Keratinocyte (primary cell): ENCODE measurements around the gene ADORA2B. TPM values are rescaled to one million over a fixed set of nuclear protein-coding genes. Genes with fewer than 3 reads are reported as not detected.

Experiments used
- DNase-seq: peaks from one replicate; pipeline ENCODE4 v3.0.0-alpha.2; 2011; ENCODE audit warnings: low read depth, missing footprints, low spot score
- FAIRE-seq: peaks from 2 replicates; lab custom pipeline; 2011; peaks lifted over from hg19 to GRCh38; lab: Jason Lieb, UNC
- H2AFZ ChIP-seq: 2 replicates; pipeline ENCODE4 v1.6.0; 2012; ENCODE audit warnings: low read length, control low read depth, inconsistent platforms; ENCODE audit not compliant: control insufficient read depth
- H3K27ac ChIP-seq: 2 replicates; pipeline ENCODE4 v1.5.1; 2011; ENCODE audit warnings: low read length; ENCODE audit not compliant: control insufficient read depth, insufficient read depth
- H3K27me3 ChIP-seq: 3 replicates; pipeline ENCODE4 v1.6.0; 2011; ENCODE audit warnings: low read length; ENCODE audit not compliant: control insufficient read depth, insufficient read depth; ENCODE audit errors: extremely low read depth
- H3K36me3 ChIP-seq, 2 experiments: 2 replicates in 1 of 2; 3 replicates in 1 of 2; pipeline ENCODE4 v1.5.1; 2011; ENCODE audit warnings: low read length in 2 of 2, mild to moderate bottlenecking in 1 of 2; ENCODE audit not compliant: control insufficient read depth in 2 of 2, insufficient read depth in 2 of 2; ENCODE audit errors: extremely low read depth in 1 of 2
- H3K4me1 ChIP-seq: 3 replicates; pipeline ENCODE4 v1.5.1; 2011; ENCODE audit warnings: low read length; ENCODE audit not compliant: control insufficient read depth, insufficient read depth; ENCODE audit errors: extremely low read depth
- H3K4me2 ChIP-seq: 3 replicates; pipeline ENCODE4 v1.6.0; 2011; ENCODE audit warnings: low read depth, low read length; ENCODE audit not compliant: control insufficient read depth, insufficient read depth; ENCODE audit errors: extremely low read depth
- H3K4me3 ChIP-seq, 3 experiments: fragments of 200-600 bp in 1 of 3; sonication (generic) in 1 of 3; 2 replicates in 2 of 3; 3 replicates in 1 of 3; pipeline ENCODE4 v1.5.1; 2011 to 2016; ENCODE audit warnings: low read length in 3 of 3, mild to moderate bottlenecking in 3 of 3, control low read depth in 2 of 3, inconsistent platforms in 1 of 3, low read depth in 1 of 3, mixed read lengths in 1 of 3, mixed run types in 1 of 3, moderate library complexity in 1 of 3; ENCODE audit not compliant: control insufficient read depth in 2 of 3, insufficient read depth in 2 of 3; ENCODE audit errors: extremely low read depth in 1 of 3
- H3K79me2 ChIP-seq: 2 replicates; pipeline ENCODE4 v1.6.0; 2012; ENCODE audit warnings: low read length; ENCODE audit not compliant: control insufficient read depth, insufficient read depth
- H3K9ac ChIP-seq: 3 replicates; pipeline ENCODE4 v1.6.0; 2011; ENCODE audit warnings: low read length; ENCODE audit not compliant: control insufficient read depth, insufficient read depth; ENCODE audit errors: extremely low read depth
- H3K9me1 ChIP-seq: 3 replicates; pipeline ENCODE4 v1.6.0; 2011; ENCODE audit warnings: low read length; ENCODE audit not compliant: control insufficient read depth, insufficient read depth; ENCODE audit errors: extremely low read depth
- H3K9me3 ChIP-seq: 2 replicates; pipeline ENCODE4 v1.5.1; 2012; ENCODE audit warnings: low read depth, low read length; ENCODE audit not compliant: control insufficient read depth
- H4K20me1 ChIP-seq: 3 replicates; pipeline ENCODE4 v1.6.0; 2011; ENCODE audit warnings: low read length; ENCODE audit not compliant: control insufficient read depth, insufficient read depth; ENCODE audit errors: extremely low read depth
- EZH2 ChIP-seq: IDR thresholded peaks from one replicate; pipeline ENCODE4 v1.6.1; 2012; ENCODE audit warnings: inconsistent platforms, mild to moderate bottlenecking, low read length, moderate library complexity
- dilution Hi-C: fragments of 300-500 bp; cut with MboI; formaldehyde crosslinking; loops from one replicate; pipeline ENCODE4 v1.7.0; 2020; ENCODE audit warnings: low sequenced_read_pairs; ENCODE audit not compliant: extremely low pct_ligation_motif_present
- polyA minus RNA-seq, 3 experiments: library from RNA; depleted of rRNA, polyadenylated mRNA; stranded (reverse); fragments of >200 nt; gene quantifications; 1 replicate in 1 of 3; 2 replicates in 1 of 3; 3 replicates in 1 of 3; pipeline ENCODE4 v1.2.3, GENCODE V29; 2011
- polyA plus RNA-seq, 5 experiments: library from polyadenylated mRNA; depleted of rRNA in 3 of 5; stranded (reverse) in 3 of 5; stranded (forward) in 1 of 5; unstranded in 1 of 5; fragments of >200 nt; gene quantifications; 1 replicate in 1 of 5; 2 replicates in 3 of 5; 3 replicates in 1 of 5; pipeline versions ENCODE4 v1.2.1 to v1.2.3, GENCODE V29; 2011 to 2012; ENCODE audit warnings: missing spikeins in 2 of 5, low read depth in 1 of 5, low replicate concordance in 1 of 5
- TF ChIP-seq, protein P1 (sequence below), 3 experiments: IDR thresholded peaks in 1 of 3; conservative IDR thresholded peaks in 1 of 3; optimal IDR thresholded peaks in 1 of 3; 2 replicates in 2 of 3; 3 replicates in 1 of 3; pipeline versions ENCODE3 to v1.5.1; 2011; ENCODE audit warnings: low read length in 3 of 3, mild to moderate bottlenecking in 3 of 3, moderate library complexity in 2 of 3, control low read depth in 1 of 3, inconsistent platforms in 1 of 3; ENCODE audit not compliant: insufficient read depth in 2 of 3; ENCODE audit errors: extremely low read depth in 1 of 3

ADORA2B gene
- polyA plus RNA-seq (43.8 to 50.0 TPM (median 47.1 TPM) in 3 replicates), polyA minus RNA-seq (32.3 to 42.4 TPM (median 41.9 TPM) in 3 replicates)
- 3.1 TPM for polyA plus RNA-seq (2011; ENCODE audit: low read depth)
- polyA plus RNA-seq (2011; cell fraction: cytosol; rRNA removed) = 29.8 and 33.5 TPM in 2 replicates
- 49.0 and 54.2 TPM in 2 replicates for polyA plus RNA-seq (2011; cell fraction: nucleus; rRNA removed)
- 12.0 and 33.5 TPM in 2 replicates for polyA plus RNA-seq (2012; ENCODE audit: low replicate concordance)
- 39.5 TPM for polyA minus RNA-seq (2011; cell fraction: cytosol; rRNA and poly(A)+ RNA removed)
- polyA minus RNA-seq (2011; cell fraction: nucleus; rRNA and poly(A)+ RNA removed) = 32.8 and 46.5 TPM in 2 replicates

GRCh38 chr17:15944759-15945526 lies at the start of gene ADORA2B:
Gene ADORA2B (plus strand): TSS chr17:15945130. CDS start chr17:15945249, 119 bp downstream.
- H3K4me1 ChIP-seq = peaks cover 35% of the 10 kb centered on the region
- no peak for FAIRE-seq
- no peaks in the 10 kb centered on the region for H4K20me1 ChIP-seq

DNA sequence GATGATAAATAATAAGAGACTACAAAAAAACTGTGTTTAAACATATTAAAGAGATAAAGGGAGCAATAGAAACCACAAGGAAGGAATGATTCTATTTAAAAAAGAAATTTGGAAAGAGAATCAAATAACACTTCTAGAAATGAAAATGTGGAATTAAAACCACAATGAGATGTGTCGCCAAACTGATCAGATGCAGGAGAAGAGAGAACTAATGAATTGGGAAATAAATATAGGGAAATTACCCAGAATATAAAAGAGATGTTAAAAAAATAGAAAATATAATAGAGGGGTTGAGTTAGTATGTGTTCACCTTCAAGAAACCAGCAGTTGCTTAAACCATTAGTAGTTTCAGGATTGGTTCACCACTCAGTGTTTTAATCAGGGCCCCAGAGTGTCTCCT lies 48.7 kb upstream of the ADORA2B start:
- no peak overlapping the region for H3K4me2 ChIP-seq
- DNase-seq = no peak
- H2AFZ ChIP-seq = no peak overlapping the region
- no peaks in the 10 kb centered on the region for H3K79me2 ChIP-seq
- no peaks in the 10 kb centered on the region for H3K9me3 ChIP-seq
- H4K20me1 ChIP-seq = no peaks in the 10 kb centered on the region
- H3K9me1 ChIP-seq = no peaks in the 10 kb centered on the region
- H3K27ac ChIP-seq = no peak overlapping the region
- no peaks in the 10 kb centered on the region for H3K27me3 ChIP-seq
- dilution Hi-C loops = no loop called here
- no peak overlapping the region for H3K9ac ChIP-seq
- H3K4me3 ChIP-seq = no peak overlapping the region
- FAIRE-seq = no peak
- no peaks in the 10 kb centered on the region for H3K4me1 ChIP-seq
- no peak for TF ChIP-seq EZH2
- TF ChIP-seq, protein P1, sequence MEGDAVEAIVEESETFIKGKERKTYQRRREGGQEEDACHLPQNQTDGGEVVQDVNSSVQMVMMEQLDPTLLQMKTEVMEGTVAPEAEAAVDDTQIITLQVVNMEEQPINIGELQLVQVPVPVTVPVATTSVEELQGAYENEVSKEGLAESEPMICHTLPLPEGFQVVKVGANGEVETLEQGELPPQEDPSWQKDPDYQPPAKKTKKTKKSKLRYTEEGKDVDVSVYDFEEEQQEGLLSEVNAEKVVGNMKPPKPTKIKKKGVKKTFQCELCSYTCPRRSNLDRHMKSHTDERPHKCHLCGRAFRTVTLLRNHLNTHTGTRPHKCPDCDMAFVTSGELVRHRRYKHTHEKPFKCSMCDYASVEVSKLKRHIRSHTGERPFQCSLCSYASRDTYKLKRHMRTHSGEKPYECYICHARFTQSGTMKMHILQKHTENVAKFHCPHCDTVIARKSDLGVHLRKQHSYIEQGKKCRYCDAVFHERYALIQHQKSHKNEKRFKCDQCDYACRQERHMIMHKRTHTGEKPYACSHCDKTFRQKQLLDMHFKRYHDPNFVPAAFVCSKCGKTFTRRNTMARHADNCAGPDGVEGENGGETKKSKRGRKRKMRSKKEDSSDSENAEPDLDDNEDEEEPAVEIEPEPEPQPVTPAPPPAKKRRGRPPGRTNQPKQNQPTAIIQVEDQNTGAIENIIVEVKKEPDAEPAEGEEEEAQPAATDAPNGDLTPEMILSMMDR (optimal IDR thresholded peaks at IDR 0.05 in 1 of 3, IDR thresholded peaks at IDR 0.05 in 1 of 3, conservative IDR thresholded peaks at IDR 0.05 in 1 of 3; ENCODE audit: extremely low read depth in 1 of 3, insufficient read depth in 2 of 3, low read length in 3 of 3) = no peak
- no peaks in the 10 kb centered on the region for H3K36me3 ChIP-seq

More at GRCh38 chr17:15944759-15945526, at the start of gene ADORA2B:
- H3K9me1 ChIP-seq = no peaks in the 10 kb centered on the region
- no peak for DNase-seq
- TF ChIP-seq, protein P1 (optimal IDR thresholded peaks at IDR 0.05 in 1 of 3, IDR thresholded peaks at IDR 0.05 in 1 of 3, conservative IDR thresholded peaks at IDR 0.05 in 1 of 3; ENCODE audit: extremely low read depth in 1 of 3, insufficient read depth in 2 of 3, low read length in 3 of 3) = peak in 2 of 3 experiments; percentile 49 to 78
- TF ChIP-seq EZH2 = no peak
- dilution Hi-C loops = no loop called here
- H3K36me3 ChIP-seq = peaks cover 0 to 2% of the 10 kb centered on the region in 2 experiments
- H3K9me3 ChIP-seq = no peaks in the 10 kb centered on the region
- H3K9ac ChIP-seq = peak within 1 kb of the TSS; percentile 87
- peak within 1 kb of the TSS; percentile 92 for H3K27ac ChIP-seq
- H3K79me2 ChIP-seq = peaks cover 44% of the 10 kb centered on the region
- H3K4me3 ChIP-seq = peak within 1 kb of the TSS; percentile 47 to 93 (median 90)
- peak within 1 kb of the TSS; percentile 94 for H3K4me2 ChIP-seq
- peak within 1 kb of the TSS; percentile 73 for H2AFZ ChIP-seq
- H3K27me3 ChIP-seq = no peaks in the 10 kb centered on the region
